ENCODE data around the gene CLCN2. TPM values are rescaled to one million over a fixed set of nuclear protein-coding genes. Genes with fewer than 3 reads are reported as not detected.
A peak's percentile ranks its signal among the peaks of the same experiment; 100 is the strongest.
"Not testable (repeated sequence)": the region's sequence is repeated elsewhere in the genome, so short reads cannot be mapped to it uniquely, and the experiment has no call there.

CLCN2 gene
- total RNA-seq, 1 experiment from 2014 or later = 2.9 TPM

GRCh38 chr3:184339451-184340135 is 21.8 kb downstream of the CLCN2 start:
- not testable (repeated sequence) for DNase-seq, H3K27me3 ChIP-seq, H3K9me3 ChIP-seq, H3K4me3 ChIP-seq
- H3K36me3 ChIP-seq = peaks cover 31% of the 10 kb centered on the region

- H3K36me3 ChIP-seq = peaks cover 37% of the 10 kb centered on the region
Observed at GRCh38 chr3:184339001-184339400, 22.4 kb downstream of the CLCN2 start.

DNA sequence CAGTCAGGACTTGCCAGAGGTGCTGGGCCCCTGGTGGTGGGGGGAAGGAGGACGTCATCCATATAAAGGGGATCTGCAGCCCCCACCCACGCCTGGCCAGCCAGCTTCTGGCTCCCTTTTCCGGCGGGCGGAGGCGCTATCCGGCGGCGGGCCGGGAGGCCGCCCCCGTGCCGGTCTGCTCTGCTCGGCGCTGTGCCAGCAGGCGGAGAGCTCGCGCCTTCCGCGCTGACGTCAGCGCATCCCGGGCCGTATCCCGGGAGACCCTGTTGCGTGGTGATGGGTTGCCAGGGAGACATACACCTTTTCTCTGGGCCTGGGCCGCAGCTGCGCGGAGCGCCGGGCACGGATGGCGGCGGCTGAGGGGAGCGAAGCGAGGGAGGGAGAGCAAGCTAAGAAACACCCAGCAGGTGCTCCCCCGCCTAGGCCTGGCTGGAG is 22.9 kb downstream of the CLCN2 start:
- Histone ChIP-seq H3K4me3 (no peak overlapping the region), H3K36me3 (peaks cover 42% of the 10 kb centered on the region), H3K9me3 (no peaks in the 10 kb centered on the region), H3K27me3 (no peaks in the 10 kb centered on the region)
- no peak for DNase-seq

More at GRCh38 chr3:184339001-184339400, 22.4 kb downstream of the CLCN2 start:
- Histone ChIP-seq H3K27me3 (no peaks in the 10 kb centered on the region), H3K4me3 (no peak overlapping the region), H3K9me3 (no peaks in the 10 kb centered on the region)
- DNase-seq = no peak

DNA sequence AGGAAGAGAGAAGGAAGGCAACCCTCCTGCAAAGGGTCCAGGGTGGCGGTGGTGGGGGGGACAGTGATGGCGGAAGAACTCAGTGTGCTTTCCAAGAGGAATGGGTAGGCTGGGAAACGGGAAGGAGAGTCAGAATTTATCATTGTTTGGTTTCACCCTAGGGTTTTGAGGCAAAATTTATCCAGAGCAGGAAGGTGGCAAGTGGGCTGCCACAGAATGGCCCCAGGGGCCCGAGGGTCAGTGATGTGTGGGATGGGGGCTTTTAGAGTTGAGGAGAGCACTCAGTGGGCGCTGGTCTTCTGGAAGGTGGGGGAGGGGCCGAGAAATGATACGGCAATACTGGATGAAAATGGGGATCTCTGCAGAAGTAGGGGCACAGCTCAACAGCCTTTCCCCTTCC is 23.4 kb downstream of the CLCN2 start:
- Histone ChIP-seq H3K9me3 (no peaks in the 10 kb centered on the region), H3K36me3 (peaks cover 48% of the 10 kb centered on the region), H3K27me3 (no peaks in the 10 kb centered on the region), H3K4me3 (no peak overlapping the region)
- no peak for DNase-seq

GRCh38 chr3:184337399-184337714 is 24.0 kb downstream of the CLCN2 start, which contains the start of gene FAM131A:
TSS of gene FAM131A (plus strand) at chr3:184337600. CDS start at chr3:184337631, 31 bp downstream.
- Histone ChIP-seq H3K27me3 (no peaks in the 10 kb centered on the region), H3K4me3 (peak within 1 kb of the TSS; percentile 52), H3K36me3 (peaks cover 50% of the 10 kb centered on the region), H3K9me3 (no peaks in the 10 kb centered on the region)
- DNase-seq = no peak

GRCh38 chr3:184336547-184337398 is 24.6 kb downstream of the CLCN2 start:
- DNase-seq = no peak
- Histone ChIP-seq H3K36me3 (peaks cover 51% of the 10 kb centered on the region), H3K27me3 (no peaks in the 10 kb centered on the region), H3K9me3 (no peaks in the 10 kb centered on the region), H3K4me3 (peak overlapping the region; percentile 52)

DNA sequence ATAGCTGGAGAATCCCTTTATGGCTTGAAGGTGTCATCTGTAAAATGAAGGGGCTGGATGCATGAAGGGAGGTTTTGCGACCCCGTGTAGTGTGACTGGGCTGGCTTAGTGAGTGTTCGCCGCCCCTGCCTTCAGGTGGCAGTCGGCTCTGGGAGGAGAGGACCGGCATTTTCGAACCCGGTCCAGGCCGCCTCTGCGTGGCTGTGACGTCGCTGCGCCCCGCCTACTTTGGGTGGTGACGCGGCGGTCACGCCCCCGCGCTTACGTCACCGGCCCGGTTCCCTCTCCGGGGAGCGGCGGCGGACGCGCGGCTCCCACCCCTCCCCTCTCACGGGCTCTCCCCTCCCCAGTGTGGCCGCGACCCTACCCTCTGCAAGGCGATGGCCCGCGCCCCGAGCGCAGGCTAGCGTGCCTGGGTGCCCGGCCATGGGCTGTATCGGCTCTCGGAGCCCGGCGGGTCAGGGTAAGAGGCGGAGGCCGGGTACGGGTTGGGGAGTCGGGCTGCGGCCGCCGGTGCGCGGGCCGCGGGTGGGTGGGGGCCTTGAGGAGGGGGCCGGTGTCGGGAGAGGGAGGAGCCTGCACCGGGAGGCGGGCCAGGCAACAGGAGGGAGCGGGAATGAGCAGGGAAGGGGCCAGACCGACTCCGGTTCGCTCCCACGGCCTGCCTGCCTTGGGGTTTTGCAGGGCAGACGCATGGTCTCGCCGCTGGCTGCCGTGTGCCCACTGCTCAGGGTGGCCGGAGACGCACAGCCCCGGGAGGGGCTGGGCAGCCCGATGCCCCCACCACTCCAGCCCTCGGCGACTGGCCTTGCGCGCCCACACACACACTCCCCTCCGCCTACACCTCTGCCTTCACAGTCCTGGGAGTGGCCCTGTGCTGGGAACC is 25.5 kb downstream of the CLCN2 start:
- no peaks in the 10 kb centered on the region for H3K9me3 ChIP-seq
- DNase-seq = peak; percentile 72

GRCh38 chr3:184335291-184335660 is 26.1 kb downstream of the CLCN2 start:
- H3K4me3 ChIP-seq = peak overlapping the region; percentile 52
- no peaks in the 10 kb centered on the region for H3K9me3 ChIP-seq
- no peak for DNase-seq
- H3K27me3 ChIP-seq = no peaks in the 10 kb centered on the region
- H3K36me3 ChIP-seq = peaks cover 66% of the 10 kb centered on the region

More for the DNA sequence above, 25.5 kb downstream of the CLCN2 start:
- peak overlapping the region; percentile 52 for H3K4me3 ChIP-seq
- H3K27me3 ChIP-seq = no peaks in the 10 kb centered on the region
- peaks cover 60% of the 10 kb centered on the region for H3K36me3 ChIP-seq

DNA sequence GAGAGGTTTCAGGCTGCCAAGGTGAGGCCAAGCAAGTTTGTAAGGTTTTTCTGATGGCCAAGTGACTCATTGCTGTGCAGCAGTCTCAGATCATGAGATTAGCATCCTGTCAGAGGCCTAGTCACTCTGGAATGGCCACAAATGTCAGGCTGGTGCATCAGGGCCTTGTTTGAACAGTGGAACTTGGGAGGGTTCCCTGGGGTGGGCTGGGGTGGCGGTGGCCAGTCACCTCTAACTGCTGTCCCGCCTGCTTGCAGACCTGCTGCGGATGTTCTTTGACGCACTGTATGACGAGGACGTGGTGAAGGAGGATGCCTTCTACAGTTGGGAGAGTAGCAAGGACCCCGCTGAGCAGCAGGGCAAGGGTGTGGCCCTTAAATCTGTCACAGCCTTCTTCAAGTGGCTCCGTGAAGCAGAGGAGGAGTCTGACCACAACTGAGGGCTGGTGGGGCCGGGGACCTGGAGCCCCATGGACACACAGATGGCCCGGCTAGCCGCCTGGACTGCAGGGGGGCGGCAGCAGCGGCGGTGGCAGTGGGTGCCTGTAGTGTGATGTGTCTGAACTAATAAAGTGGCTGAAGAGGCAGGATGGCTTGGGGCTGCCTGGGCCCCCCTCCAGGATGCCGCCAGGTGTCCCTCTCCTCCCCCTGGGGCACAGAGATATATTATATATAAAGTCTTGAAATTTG is 26.8 kb downstream of the CLCN2 start:
- no peaks in the 10 kb centered on the region for H3K9me3 ChIP-seq
- H3K36me3 ChIP-seq = peaks cover 73% of the 10 kb centered on the region
- peak; percentile 59 for DNase-seq

DNA sequence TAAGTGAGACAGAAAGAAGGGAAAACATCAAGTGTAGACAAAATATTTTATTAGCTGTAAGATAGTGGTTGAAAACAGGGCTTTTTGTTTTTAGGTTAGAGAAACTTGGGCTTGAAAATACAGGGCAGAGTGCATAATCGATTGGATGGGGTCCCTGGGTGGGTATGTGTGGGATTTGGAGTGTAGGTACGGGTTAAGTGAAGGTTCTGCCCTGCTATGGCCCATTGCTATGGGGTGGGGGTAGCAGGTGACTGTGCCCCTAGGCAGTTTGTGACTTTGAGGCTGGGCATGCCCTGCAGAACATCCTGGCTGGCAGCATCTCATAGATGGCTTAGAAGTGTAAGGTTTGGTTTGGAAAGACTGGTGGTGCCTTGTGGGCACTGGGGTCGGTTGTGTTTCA is 27.7 kb downstream of the CLCN2 start:
- Histone ChIP-seq H3K9me3 (no peaks in the 10 kb centered on the region), H3K27me3 (no peaks in the 10 kb centered on the region), H3K4me3 (no peak overlapping the region), H3K36me3 (peaks cover 79% of the 10 kb centered on the region)
- DNase-seq = no peak

More for the DNA sequence above, 26.8 kb downstream of the CLCN2 start:
- Histone ChIP-seq H3K27me3 (no peaks in the 10 kb centered on the region), H3K4me3 (no peak overlapping the region)

GRCh38 chr3:184333190-184333589 is 28.2 kb downstream of the CLCN2 start:
- Histone ChIP-seq H3K9me3 (no peaks in the 10 kb centered on the region), H3K36me3 (peaks cover 84% of the 10 kb centered on the region), H3K4me3 (no peak overlapping the region), H3K27me3 (no peaks in the 10 kb centered on the region)
- DNase-seq = no peak

DNA sequence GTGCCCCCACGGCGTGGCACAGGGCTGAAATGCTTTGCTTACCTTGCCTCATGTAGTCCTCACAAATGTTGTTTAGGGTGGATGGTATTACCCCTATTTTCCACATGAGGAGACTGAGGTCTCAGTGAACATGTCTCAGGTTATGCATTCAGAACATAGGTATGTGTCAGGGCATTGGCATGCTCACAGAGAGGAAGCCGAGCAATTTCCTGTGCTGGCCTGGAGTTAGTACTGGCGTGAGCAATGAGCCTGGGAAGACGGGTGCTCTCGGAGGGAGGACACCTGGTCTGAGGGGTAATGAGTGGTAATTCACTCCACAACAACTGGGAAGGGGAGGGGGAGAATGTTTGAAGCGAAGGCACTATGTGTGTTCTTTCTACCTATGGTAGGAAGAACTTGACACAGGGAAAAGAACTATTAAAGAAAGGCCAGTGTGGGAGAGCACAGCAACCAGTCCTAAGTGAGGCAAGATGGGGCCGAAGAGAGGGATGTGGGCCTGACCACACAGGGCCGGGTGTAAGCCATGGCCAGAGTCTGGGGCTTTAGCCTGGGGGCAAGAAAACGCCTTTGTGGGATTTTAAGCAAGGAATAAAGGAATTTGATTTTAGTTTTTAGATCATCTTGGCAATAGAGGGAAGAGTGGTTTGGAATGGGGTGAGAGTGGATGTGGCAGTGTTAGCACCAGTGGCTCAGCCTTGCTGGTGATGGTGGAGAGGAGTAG is 28.9 kb downstream of the CLCN2 start:
- no peak overlapping the region for H3K4me3 ChIP-seq
- H3K9me3 ChIP-seq = no peaks in the 10 kb centered on the region
- no peaks in the 10 kb centered on the region for H3K27me3 ChIP-seq
- peak; percentile 72 for DNase-seq
- peaks cover 90% of the 10 kb centered on the region for H3K36me3 ChIP-seq

DNA sequence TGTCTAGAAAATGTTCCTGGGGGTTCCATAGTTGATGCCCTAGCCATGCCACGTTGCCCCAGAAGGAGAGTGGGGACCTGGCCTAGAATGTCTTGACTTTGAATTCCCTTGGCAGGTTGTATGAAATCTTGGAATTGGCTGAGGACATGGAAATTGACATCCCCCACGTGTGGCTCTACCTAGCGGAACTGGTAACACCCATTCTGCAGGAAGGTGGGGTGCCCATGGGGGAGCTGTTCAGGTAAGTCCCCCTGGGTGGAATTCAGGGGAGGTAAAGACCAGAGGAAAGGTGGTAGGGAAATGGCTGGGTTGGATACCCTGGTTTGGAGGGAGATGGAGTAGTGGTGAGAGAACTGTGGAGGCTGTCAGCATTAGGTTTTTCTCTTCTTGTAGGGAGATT is 32.9 kb downstream of the CLCN2 start:
- H3K36me3 ChIP-seq = peaks cover 100% of the 10 kb centered on the region
- no peak overlapping the region for H3K4me3 ChIP-seq
- no peaks in the 10 kb centered on the region for H3K9me3 ChIP-seq
- H3K27me3 ChIP-seq = no peaks in the 10 kb centered on the region
- DNase-seq = no peak

- Histone ChIP-seq H3K27me3 (no peaks in the 10 kb centered on the region), H3K4me3 (no peak overlapping the region), H3K9me3 (no peaks in the 10 kb centered on the region), H3K36me3 (peaks cover 100% of the 10 kb centered on the region)
- no peak for DNase-seq
Observed at GRCh38 chr3:184327171-184327570, 34.2 kb downstream of the CLCN2 start.

GRCh38 chr3:184325715-184326369 is 35.6 kb downstream of the CLCN2 start:
- Histone ChIP-seq H3K9me3 (no peaks in the 10 kb centered on the region), H3K4me3 (no peak overlapping the region), H3K27me3 (no peaks in the 10 kb centered on the region), H3K36me3 (peaks cover 100% of the 10 kb centered on the region)
- no peak for DNase-seq
